GM19438 (cell line): ENCODE data around the gene POLRMT.

ENCODE experiments used
- ATAC-seq: cut with Tn5 transposase; IDR thresholded peaks from one replicate; pipeline ENCODE4 v1.9.1; 2021; ENCODE audit warnings: low read depth; ENCODE audit not compliant: unreplicated experiment

Gene POLRMT

GRCh38 chr19:583198-583967, 50.0 kb downstream of the POLRMT start:
- ATAC-seq, result no peak

GRCh38 chr19:582497-583197, 50.7 kb downstream of the POLRMT start:
- ATAC-seq, result no peak

GRCh38 chr19:581399-582111, 51.8 kb downstream of the POLRMT start:
- no peak for ATAC-seq

- no peak for ATAC-seq
These were observed 53.0 kb downstream of the POLRMT start for GRCh38 chr19:580274-580835.

GRCh38 chr19:579842-580155, 53.5 kb downstream of the POLRMT start:
- no peak for ATAC-seq

GRCh38 chr19:579111-579841, 54.1 kb downstream of the POLRMT start:
- ATAC-seq, result no peak

GRCh38 chr19:577439-578392, 55.6 kb downstream of the POLRMT start:
- no peak for ATAC-seq

- no peak for ATAC-seq
These were observed 56.4 kb downstream of the POLRMT start for GRCh38 chr19:576768-577438.

GRCh38 chr19:575527-576506, 57.5 kb downstream of the POLRMT start:
- ATAC-seq, result no peak

- ATAC-seq, result no peak
These were observed 58.4 kb downstream of the POLRMT start for GRCh38 chr19:574658-575526.

GRCh38 chr19:573519-573825, 59.9 kb downstream of the POLRMT start:
- ATAC-seq, result no peak

GRCh38 chr19:572743-573518, 60.4 kb downstream of the POLRMT start:
- ATAC-seq, result no peak

- ATAC-seq, result peak; percentile 63
These were observed 61.1 kb downstream of the POLRMT start, which contains the start of gene BSG for GRCh38 chr19:572140-572742. Gene BSG (plus strand): TSS chr19:572596. CDS start chr19:572635, 39 bp downstream.

GRCh38 chr19:571566-571974, 61.8 kb downstream of the POLRMT start:
- ATAC-seq, result no peak

- ATAC-seq, result no peak
These were observed 62.3 kb downstream of the POLRMT start for GRCh38 chr19:570937-571565.
